Caco-2 (cell line): ENCODE measurements around the gene GNG7. TPM values are rescaled to one million over a fixed set of nuclear protein-coding genes. Genes with fewer than 3 reads are reported as not detected.

Experiments used
- BruUV-seq: library from RNA; stranded (reverse); fragments of 400-500 nt; replicated peaks from 2 replicates; lab custom pipeline; 2021; lab: Mats Ljungman, UMichigan
- CTCF ChIA-PET: fragments of 300-600 bp; sonication (Branson Sonifier 250); formaldehyde crosslinking; loops from one replicate; lab custom pipeline; 2022; ENCODE audit warnings: antibody characterized with exemption; lab: Charles Lee
- POLR2A ChIA-PET: fragments of 300-600 bp; sonication (Branson Sonifier 250); formaldehyde crosslinking; loops from one replicate; lab custom pipeline; 2022; ENCODE audit warnings: antibody characterized with exemption; lab: Charles Lee
- DNase-seq, 2 experiments: peaks; one replicate each; pipeline versions ENCODE4 v3.0.0 to v3.0.0-alpha.2; 2020 to 2022
- H3K27me3 ChIP-seq: replicated peaks from 2 replicates; pipeline ENCODE4 v1.6.0; 2011; ENCODE audit warnings: low read length; ENCODE audit not compliant: control insufficient read depth, insufficient read depth
- H3K36me3 ChIP-seq: 2 replicates; pipeline ENCODE4 v1.5.1; 2011; ENCODE audit warnings: low read length; ENCODE audit not compliant: control insufficient read depth, insufficient read depth
- H3K4me1 ChIP-seq: fragments of 250-450 bp; sonication (Bioruptor Pico); 2 replicates; pipeline ENCODE4 v1.5.1; 2020; ENCODE audit warnings: mild to moderate bottlenecking
- H3K4me3 ChIP-seq: 2 replicates; pipeline ENCODE4 v1.5.1; 2011; ENCODE audit warnings: low read depth, mild to moderate bottlenecking, control low read depth, low read length
- H3K9me3 ChIP-seq: fragments of 250-450 bp; sonication (Bioruptor Pico); 2 replicates; pipeline ENCODE4 v1.5.1; 2020; ENCODE audit warnings: mild to moderate bottlenecking, moderate library complexity
- H3K27ac Mint-ChIP-seq: one replicate; pipeline ENCODE4 v1.8.0; 2022; ENCODE audit warnings: mixed read lengths; ENCODE audit not compliant: unreplicated experiment
- H3K27me3 Mint-ChIP-seq: one replicate; pipeline ENCODE4 v1.8.0; 2022; ENCODE audit warnings: mixed read lengths; ENCODE audit not compliant: insufficient read depth, unreplicated experiment
- H3K36me3 Mint-ChIP-seq: one replicate; pipeline ENCODE4 v1.8.0; 2022; ENCODE audit warnings: mild to moderate bottlenecking, mixed read lengths; ENCODE audit not compliant: insufficient read depth, unreplicated experiment
- H3K4me1 Mint-ChIP-seq: one replicate; pipeline ENCODE4 v1.8.0; 2022; ENCODE audit warnings: low read depth, mixed read lengths; ENCODE audit not compliant: unreplicated experiment
- H3K4me3 Mint-ChIP-seq: one replicate; pipeline ENCODE4 v1.8.0; 2022; ENCODE audit warnings: mild to moderate bottlenecking, moderate library complexity, mixed read lengths; ENCODE audit not compliant: unreplicated experiment
- H3K9me3 Mint-ChIP-seq: one replicate; pipeline ENCODE4 v1.8.0; 2022; ENCODE audit warnings: mixed read lengths; ENCODE audit not compliant: unreplicated experiment
- CTCF ChIP-seq, 2 experiments: fragments of 200-600 bp in 1 of 2; IDR thresholded peaks; 1 replicate in 1 of 2; 2 replicates in 1 of 2; pipeline versions ENCODE4 v1.5.1 to v1.8.0; 2011 to 2022; ENCODE audit warnings: antibody characterized with exemption in 1 of 2, control low read depth in 1 of 2, inconsistent platforms in 1 of 2, low read depth in 1 of 2, low read length in 1 of 2, mild to moderate bottlenecking in 1 of 2, moderate library complexity in 1 of 2; ENCODE audit not compliant: insufficient read depth in 1 of 2, severe bottlenecking in 1 of 2, unreplicated experiment in 1 of 2
- intact Hi-C: fragments of 100-400 bp; cut with micrococcal nuclease; formaldehyde crosslinking; loops from one replicate; pipeline ENCODE4 v1.10.0; 2022; ENCODE audit not compliant: unreplicated experiment
- total RNA-seq: library from RNA; stranded (reverse); gene quantifications from 2 replicates; pipeline ENCODE4 v1.2.3, GENCODE V29; 2022

Gene GNG7
- total RNA-seq, 1 experiment from 2014 or later, result 0.43 TPM

- no peaks in the 10 kb centered on the region for H3K36me3 ChIP-seq
- no TSS peak for BruUV-seq
- no peak for TF ChIP-seq CTCF (IDR thresholded peaks at IDR 0.05; ENCODE audit: insufficient read depth in 1 of 2, low read depth in 1 of 2, low read length in 1 of 2, severe bottlenecking in 1 of 2, unreplicated experiment in 1 of 2)
- no peaks in the 10 kb centered on the region for H3K9me3 ChIP-seq
- H3K9me3 Mint-ChIP-seq, result no peaks in the 10 kb centered on the region
- ChIA-PET POLR2A (no interaction called here), CTCF (no interaction called here)
- no peak overlapping the region for H3K4me3 Mint-ChIP-seq
- H3K36me3 Mint-ChIP-seq, result peaks cover 11% of the 10 kb centered on the region
- peaks cover 19% of the 10 kb centered on the region for H3K4me1 ChIP-seq
- no peak for DNase-seq
- intact Hi-C loops, result no loop called here
- H3K4me3 ChIP-seq, result no peak overlapping the region
- no peaks in the 10 kb centered on the region for H3K27me3 ChIP-seq
- H3K27me3 Mint-ChIP-seq, result no peaks in the 10 kb centered on the region
- H3K27ac Mint-ChIP-seq, result peak overlapping the region; percentile 35
- H3K4me1 Mint-ChIP-seq, result peaks cover 9% of the 10 kb centered on the region
These were observed 147.6 kb downstream of the GNG7 start for GRCh38 chr19:2554856-2555255.

GRCh38 chr19:2553510-2553909, 149.0 kb downstream of the GNG7 start:
- H3K4me3 ChIP-seq, result no peak overlapping the region
- intact Hi-C loops, result no loop called here
- H3K27me3 ChIP-seq, result no peaks in the 10 kb centered on the region
- no TSS peak for BruUV-seq
- peaks cover 9% of the 10 kb centered on the region for H3K4me1 Mint-ChIP-seq
- peaks cover 19% of the 10 kb centered on the region for H3K4me1 ChIP-seq
- ChIA-PET POLR2A (interaction anchor here (0.7 to 1.0 kb wide), 2 partner anchors 10 to 78 kb away, joined by 3 to 9 read pairs; partner anchors contain the start of gene GADD45B), CTCF (no interaction called here)
- no peak overlapping the region for H3K4me3 Mint-ChIP-seq
- H3K36me3 Mint-ChIP-seq, result peaks cover 11% of the 10 kb centered on the region
- TF ChIP-seq CTCF (IDR thresholded peaks at IDR 0.05; ENCODE audit: insufficient read depth in 1 of 2, low read depth in 1 of 2, low read length in 1 of 2, severe bottlenecking in 1 of 2, unreplicated experiment in 1 of 2), result no peak
- no peak overlapping the region for H3K27ac Mint-ChIP-seq
- H3K9me3 Mint-ChIP-seq, result no peaks in the 10 kb centered on the region
- H3K9me3 ChIP-seq, result no peaks in the 10 kb centered on the region
- H3K27me3 Mint-ChIP-seq, result no peaks in the 10 kb centered on the region
- no peaks in the 10 kb centered on the region for H3K36me3 ChIP-seq
- no peak for DNase-seq

- Histone ChIP-seq H3K4me1 (peaks cover 19% of the 10 kb centered on the region), H3K9me3 (no peaks in the 10 kb centered on the region), H3K27me3 (no peaks in the 10 kb centered on the region), H3K4me3 (no peak overlapping the region), H3K36me3 (no peaks in the 10 kb centered on the region)
- peak overlapping the region; percentile 69 for H3K27ac Mint-ChIP-seq
- ChIA-PET POLR2A (interaction anchor here (0.7 to 1.0 kb wide), 2 partner anchors 10 to 77 kb away, joined by 3 to 9 read pairs; partner anchors contain the start of gene GADD45B), CTCF (interaction anchor here (0.6 kb wide), 2 partner anchors 12 to 59 kb away, joined by 3 to 5 read pairs; no protein-coding TSS in a partner anchor)
- TF ChIP-seq CTCF (IDR thresholded peaks at IDR 0.05; ENCODE audit: insufficient read depth in 1 of 2, low read depth in 1 of 2, low read length in 1 of 2, severe bottlenecking in 1 of 2, unreplicated experiment in 1 of 2), result no peak
- H3K4me3 Mint-ChIP-seq, result peak overlapping the region; percentile 58
- H3K9me3 Mint-ChIP-seq, result no peaks in the 10 kb centered on the region
- no peaks in the 10 kb centered on the region for H3K27me3 Mint-ChIP-seq
- peaks cover 9% of the 10 kb centered on the region for H3K4me1 Mint-ChIP-seq
- no TSS peak for BruUV-seq
- intact Hi-C loops, result no loop called here
- H3K36me3 Mint-ChIP-seq, result peaks cover 11% of the 10 kb centered on the region
- no peak for DNase-seq
These were observed 149.6 kb downstream of the GNG7 start for GRCh38 chr19:2552859-2553258.
